Body of pancreas (tissue), 4 donors: Measurements from ENCODE around the gene WWOX.

Source experiments
- POLR2A ChIP-seq, 3 donors: fragments of 450-650 bp; IDR thresholded peaks; one replicate each; pipeline ENCODE4 v1.6.1; 2016; ENCODE audit warnings: antibody characterized with exemption in 3 of 3, mild to moderate bottlenecking in 2 of 3
- TF ChIP-seq, protein P1 (sequence below), 7 experiments: fragments of 450-650 bp in 4 of 7; fragments of 200-600 bp in 3 of 7; sonication (generic) in 3 of 7; IDR thresholded peaks; one replicate each; pipeline ENCODE4 v1.5.1; 2016 to 2019; ENCODE audit warnings: antibody characterized with exemption in 7 of 7

DNA sequence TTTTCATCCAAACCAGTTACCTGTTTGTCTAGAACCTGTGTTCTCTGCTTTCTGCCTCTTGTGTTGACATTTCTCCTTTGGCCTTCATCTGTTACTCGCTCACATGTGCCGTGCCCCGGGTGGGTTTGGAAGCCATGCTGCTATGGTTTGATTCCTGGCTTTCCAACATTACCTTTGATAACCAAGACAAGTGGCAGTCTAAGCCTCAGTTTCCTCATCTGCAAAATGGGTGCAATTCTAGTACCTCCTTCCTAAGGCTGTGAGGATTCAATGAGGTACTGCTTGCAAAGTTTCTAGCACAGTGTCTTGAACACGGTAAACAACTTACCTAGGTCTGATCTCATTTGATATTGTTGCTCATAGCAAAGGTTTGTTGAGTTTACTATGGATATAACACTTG, 665.0 kb downstream of the WWOX start:
- no peak for TF ChIP-seq POLR2A (IDR thresholded peaks at IDR 0.05)
- TF ChIP-seq, protein P1, sequence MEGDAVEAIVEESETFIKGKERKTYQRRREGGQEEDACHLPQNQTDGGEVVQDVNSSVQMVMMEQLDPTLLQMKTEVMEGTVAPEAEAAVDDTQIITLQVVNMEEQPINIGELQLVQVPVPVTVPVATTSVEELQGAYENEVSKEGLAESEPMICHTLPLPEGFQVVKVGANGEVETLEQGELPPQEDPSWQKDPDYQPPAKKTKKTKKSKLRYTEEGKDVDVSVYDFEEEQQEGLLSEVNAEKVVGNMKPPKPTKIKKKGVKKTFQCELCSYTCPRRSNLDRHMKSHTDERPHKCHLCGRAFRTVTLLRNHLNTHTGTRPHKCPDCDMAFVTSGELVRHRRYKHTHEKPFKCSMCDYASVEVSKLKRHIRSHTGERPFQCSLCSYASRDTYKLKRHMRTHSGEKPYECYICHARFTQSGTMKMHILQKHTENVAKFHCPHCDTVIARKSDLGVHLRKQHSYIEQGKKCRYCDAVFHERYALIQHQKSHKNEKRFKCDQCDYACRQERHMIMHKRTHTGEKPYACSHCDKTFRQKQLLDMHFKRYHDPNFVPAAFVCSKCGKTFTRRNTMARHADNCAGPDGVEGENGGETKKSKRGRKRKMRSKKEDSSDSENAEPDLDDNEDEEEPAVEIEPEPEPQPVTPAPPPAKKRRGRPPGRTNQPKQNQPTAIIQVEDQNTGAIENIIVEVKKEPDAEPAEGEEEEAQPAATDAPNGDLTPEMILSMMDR (IDR thresholded peaks at IDR 0.05), result no peak
